Retinal pigment epithelial cell (primary cell): ENCODE measurements around the gene STEAP2.

Source experiments
- DNase-seq: peaks from one replicate; pipeline ENCODE4 v3.0.0-alpha.2; 2010; ENCODE audit warnings: low read depth
- H3K4me3 ChIP-seq: 2 replicates; pipeline ENCODE4 v1.5.1; 2011; ENCODE audit warnings: mild to moderate bottlenecking, low read length, control low read depth, moderate library complexity
- TF ChIP-seq, protein P1 (sequence below): conservative IDR thresholded peaks from 2 replicates; pipeline ENCODE4 v1.5.1; 2011; ENCODE audit warnings: low read depth, low read length, control low read depth, inconsistent platforms

Gene STEAP2

DNA sequence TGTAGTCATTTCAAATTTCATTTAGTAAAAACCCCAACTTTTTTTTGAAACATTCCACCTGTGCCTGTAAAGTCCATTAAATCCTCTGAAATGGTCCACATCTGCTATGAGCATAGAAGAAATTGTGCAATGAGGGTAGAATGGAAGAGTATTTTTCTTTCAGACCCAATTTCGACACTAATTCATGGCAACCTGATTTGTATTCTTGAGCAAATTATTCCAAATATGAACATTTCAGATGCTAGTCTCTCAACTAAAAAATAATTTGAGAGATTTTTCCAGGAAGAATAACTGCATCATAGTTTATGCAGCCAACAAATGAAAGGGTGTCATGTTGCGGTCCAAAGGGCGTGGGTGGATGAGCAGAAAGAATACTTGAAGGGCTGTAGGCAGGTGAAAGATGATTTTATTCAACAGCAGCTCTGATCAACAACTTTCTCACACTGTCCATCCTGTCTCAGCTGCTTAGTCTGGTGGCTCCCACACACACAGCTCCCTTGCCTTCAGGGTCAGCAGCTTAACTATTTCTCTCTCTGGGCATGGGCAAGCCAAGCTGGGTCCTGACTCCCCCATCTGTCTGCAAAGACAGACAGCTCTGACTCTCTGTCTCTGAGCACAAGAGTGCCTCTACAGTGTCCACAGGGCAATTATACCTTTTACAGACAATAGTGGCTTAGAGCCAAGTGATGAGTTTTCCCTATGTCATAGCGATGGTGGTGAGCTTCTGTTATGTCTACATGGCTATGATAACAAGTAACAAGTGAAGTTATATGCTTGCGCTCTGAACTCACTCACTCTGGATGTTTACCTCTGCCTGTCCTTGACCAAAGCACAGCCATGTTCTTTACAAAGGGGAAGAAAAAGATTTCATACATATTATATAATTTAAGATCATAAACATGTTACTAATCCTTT, 11.5 kb downstream of the STEAP2 start:
- TF ChIP-seq, protein P1, sequence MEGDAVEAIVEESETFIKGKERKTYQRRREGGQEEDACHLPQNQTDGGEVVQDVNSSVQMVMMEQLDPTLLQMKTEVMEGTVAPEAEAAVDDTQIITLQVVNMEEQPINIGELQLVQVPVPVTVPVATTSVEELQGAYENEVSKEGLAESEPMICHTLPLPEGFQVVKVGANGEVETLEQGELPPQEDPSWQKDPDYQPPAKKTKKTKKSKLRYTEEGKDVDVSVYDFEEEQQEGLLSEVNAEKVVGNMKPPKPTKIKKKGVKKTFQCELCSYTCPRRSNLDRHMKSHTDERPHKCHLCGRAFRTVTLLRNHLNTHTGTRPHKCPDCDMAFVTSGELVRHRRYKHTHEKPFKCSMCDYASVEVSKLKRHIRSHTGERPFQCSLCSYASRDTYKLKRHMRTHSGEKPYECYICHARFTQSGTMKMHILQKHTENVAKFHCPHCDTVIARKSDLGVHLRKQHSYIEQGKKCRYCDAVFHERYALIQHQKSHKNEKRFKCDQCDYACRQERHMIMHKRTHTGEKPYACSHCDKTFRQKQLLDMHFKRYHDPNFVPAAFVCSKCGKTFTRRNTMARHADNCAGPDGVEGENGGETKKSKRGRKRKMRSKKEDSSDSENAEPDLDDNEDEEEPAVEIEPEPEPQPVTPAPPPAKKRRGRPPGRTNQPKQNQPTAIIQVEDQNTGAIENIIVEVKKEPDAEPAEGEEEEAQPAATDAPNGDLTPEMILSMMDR: no peak
- DNase-seq: no peak
- H3K4me3 ChIP-seq: no peak overlapping the region

DNA sequence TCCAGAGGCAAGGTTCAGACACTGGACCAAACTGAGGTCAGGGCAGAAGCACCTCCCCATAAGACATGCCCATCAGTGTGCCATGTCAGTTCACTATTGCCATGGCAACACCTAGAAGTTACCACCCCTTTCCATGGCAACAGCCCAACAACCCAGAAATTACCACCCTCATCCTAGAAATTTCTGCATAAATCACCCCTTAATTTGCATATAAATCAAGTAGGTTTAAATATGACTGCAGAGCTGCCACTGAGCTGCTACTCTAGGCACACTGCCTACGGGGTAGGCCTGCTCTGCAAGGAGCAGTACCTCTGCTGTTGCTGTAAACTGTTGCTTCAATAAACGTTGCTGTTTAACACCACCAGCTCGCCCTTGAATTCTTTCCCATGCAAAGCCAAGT, 12.7 kb downstream of the STEAP2 start:
- TF ChIP-seq, protein P1: no peak
- no peak for DNase-seq
- H3K4me3 ChIP-seq: no peak overlapping the region

DNA sequence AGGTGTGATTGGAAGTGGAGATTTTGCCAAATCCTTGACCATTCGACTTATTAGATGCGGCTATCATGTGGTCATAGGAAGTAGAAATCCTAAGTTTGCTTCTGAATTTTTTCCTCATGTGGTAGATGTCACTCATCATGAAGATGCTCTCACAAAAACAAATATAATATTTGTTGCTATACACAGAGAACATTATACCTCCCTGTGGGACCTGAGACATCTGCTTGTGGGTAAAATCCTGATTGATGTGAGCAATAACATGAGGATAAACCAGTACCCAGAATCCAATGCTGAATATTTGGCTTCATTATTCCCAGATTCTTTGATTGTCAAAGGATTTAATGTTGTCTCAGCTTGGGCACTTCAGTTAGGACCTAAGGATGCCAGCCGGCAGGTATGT, 13.6 kb downstream of the STEAP2 start:
- DNase-seq: no peak
- TF ChIP-seq, protein P1: no peak

DNA sequence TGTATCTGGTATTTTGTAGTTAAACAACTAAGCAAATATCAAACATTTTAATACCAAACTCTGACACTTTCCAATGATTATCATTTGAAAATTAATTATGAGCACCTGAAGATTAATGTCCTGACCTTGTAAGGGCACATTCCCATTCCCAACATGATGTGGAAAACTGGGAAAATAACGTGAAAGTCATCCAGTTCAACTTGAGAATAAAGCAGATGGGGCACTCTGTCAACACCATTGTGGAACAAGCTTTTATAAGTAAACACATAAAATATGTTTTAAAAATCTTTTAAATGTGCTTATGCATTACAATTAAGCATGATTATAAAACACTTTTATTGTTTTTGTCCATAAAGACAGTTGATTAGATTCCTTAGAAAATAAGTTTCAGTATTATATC, 14.1 kb downstream of the STEAP2 start:
- no peak overlapping the region for H3K4me3 ChIP-seq
- DNase-seq: no peak
- TF ChIP-seq, protein P1: no peak

More for the DNA sequence above, 13.6 kb downstream of the STEAP2 start:
- H3K4me3 ChIP-seq: no peak overlapping the region

DNA sequence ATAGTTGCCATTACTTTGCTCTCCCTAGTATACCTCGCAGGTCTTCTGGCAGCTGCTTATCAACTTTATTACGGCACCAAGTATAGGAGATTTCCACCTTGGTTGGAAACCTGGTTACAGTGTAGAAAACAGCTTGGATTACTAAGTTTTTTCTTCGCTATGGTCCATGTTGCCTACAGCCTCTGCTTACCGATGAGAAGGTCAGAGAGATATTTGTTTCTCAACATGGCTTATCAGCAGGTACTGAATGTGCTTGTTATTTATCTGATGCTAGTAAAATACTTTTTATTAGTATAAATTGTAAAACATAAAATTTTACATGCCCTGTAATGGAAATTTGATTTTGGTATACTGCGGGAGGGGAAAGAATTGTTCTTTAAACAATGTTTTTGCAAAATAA, 15.7 kb downstream of the STEAP2 start:
- TF ChIP-seq, protein P1: no peak
- no peak overlapping the region for H3K4me3 ChIP-seq
- no peak for DNase-seq

DNA sequence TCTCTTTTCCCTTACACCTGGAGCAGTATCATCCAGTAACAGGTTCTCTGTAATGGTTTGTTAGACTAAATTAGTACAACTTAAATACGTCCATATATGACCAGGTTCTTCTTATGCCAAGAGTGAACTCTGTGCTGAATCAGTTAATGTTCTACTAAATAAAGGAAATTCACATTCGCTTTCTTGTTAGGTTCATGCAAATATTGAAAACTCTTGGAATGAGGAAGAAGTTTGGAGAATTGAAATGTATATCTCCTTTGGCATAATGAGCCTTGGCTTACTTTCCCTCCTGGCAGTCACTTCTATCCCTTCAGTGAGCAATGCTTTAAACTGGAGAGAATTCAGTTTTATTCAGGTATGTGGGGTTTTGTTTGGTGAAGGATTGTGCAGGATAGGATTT, 18.1 kb downstream of the STEAP2 start:
- DNase-seq: no peak
- TF ChIP-seq, protein P1: no peak
- H3K4me3 ChIP-seq: no peak overlapping the region

DNA sequence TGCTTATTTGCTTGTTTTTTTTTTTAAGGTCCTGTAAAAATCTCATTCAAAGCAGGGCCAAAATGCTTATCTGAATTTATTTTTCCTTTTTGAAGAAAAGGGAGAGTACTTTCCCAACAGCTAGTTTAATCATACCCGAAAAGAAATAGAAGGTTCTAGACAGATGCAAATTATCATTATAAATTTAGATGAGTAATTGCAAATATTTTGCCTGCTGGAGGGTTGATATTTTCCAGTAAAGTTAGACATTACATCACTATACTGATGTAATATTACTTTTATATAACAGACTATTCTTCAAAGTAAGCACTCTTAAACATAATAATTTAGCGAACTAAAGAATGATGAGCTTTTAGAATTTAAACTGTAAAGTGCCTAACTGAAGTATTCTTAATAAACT, 19.3 kb downstream of the STEAP2 start:
- DNase-seq: no peak
- TF ChIP-seq, protein P1: no peak
- no peak overlapping the region for H3K4me3 ChIP-seq
